C4-2B (cell line): ENCODE measurements around the gene P2RX7.

Source experiments
- CTCF ChIP-seq: fragments of 450-650 bp; conservative IDR thresholded peaks from 2 replicates; pipeline ENCODE4 v1.5.1; 2017; ENCODE audit warnings: mild to moderate bottlenecking
- ZFX ChIP-seq: fragments of 450-650 bp; IDR thresholded peaks from 2 replicates; pipeline ENCODE4 v1.6.1; 2017

DNA sequence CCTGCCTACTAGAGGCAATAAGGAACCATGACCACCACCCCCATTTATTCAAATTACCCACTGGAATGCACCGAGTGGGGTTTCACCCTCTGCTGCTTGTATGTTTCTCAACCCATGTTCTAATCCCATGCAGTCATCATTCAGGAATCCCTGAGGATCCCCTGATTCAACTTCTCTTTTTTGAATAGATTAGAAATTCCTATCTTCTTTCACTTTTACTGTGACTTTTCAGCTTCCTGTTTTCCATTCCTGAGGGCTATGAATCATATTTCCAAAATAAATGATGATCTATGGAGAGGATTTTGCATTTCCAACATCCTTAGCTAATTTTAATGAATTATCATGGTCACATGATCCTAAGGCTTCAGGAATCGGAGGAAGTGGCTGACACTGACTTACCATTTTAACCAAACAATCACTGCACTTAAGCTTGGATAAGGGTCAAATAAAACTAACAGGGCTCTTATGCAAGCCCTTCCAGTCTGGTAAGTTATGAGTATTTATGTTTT is 57.9 kb downstream of the P2RX7 start:
- TF ChIP-seq CTCF: no peak
- TF ChIP-seq ZFX: no peak
